ENCODE measurements around the gene ARPC2. TPM values are rescaled to one million over a fixed set of nuclear protein-coding genes. Genes with fewer than 3 reads are reported as not detected.

ARPC2 gene
- total RNA-seq, 2 donors from 2014 or later, result 243 to 247 TPM

GRCh38 chr2:218229239-218229638 lies 12.2 kb downstream of the ARPC2 start:
- Histone ChIP-seq H3K27ac (ENCODE audit: low read depth, low read length) (no peak overlapping the region), H3K9ac (ENCODE audit: extremely low read depth, low read length, poor library complexity, severe bottlenecking) (no peak overlapping the region), H3K27me3 (ENCODE audit: control insufficient read depth, insufficient read depth, low read length, poor library complexity, severe bottlenecking) (no peaks in the 10 kb centered on the region), H3K36me3 (ENCODE audit: control insufficient read depth, insufficient read depth, low read length) (peaks cover 94% of the 10 kb centered on the region), H3K9me3 (ENCODE audit: control insufficient read depth, low read length) (peaks cover 9% of the 10 kb centered on the region), H3K4me1 (ENCODE audit: control insufficient read depth, insufficient read depth, low read length) (peaks cover 4% of the 10 kb centered on the region), H3K4me3 (ENCODE audit: low read length) (no peak overlapping the region)
- Mint-ChIP-seq H3K4me1 (peaks cover 5% of the 10 kb centered on the region), H3K27ac (no peak overlapping the region), H3K27me3 (ENCODE audit: insufficient read depth) (no peaks in the 10 kb centered on the region), H3K9me3 (no peaks in the 10 kb centered on the region), H3K4me3 (no peak overlapping the region), H3K36me3 (ENCODE audit: low read depth) (peaks cover 75% of the 10 kb centered on the region)
- WGBS, 2 experiments (ENCODE audit: insufficient coverage in 1 of 2, insufficient read length in 1 of 2), result 99 to 100% methylated on average over 2 to 3 of the region's 3 CpGs
- TF ChIP-seq, protein P1, sequence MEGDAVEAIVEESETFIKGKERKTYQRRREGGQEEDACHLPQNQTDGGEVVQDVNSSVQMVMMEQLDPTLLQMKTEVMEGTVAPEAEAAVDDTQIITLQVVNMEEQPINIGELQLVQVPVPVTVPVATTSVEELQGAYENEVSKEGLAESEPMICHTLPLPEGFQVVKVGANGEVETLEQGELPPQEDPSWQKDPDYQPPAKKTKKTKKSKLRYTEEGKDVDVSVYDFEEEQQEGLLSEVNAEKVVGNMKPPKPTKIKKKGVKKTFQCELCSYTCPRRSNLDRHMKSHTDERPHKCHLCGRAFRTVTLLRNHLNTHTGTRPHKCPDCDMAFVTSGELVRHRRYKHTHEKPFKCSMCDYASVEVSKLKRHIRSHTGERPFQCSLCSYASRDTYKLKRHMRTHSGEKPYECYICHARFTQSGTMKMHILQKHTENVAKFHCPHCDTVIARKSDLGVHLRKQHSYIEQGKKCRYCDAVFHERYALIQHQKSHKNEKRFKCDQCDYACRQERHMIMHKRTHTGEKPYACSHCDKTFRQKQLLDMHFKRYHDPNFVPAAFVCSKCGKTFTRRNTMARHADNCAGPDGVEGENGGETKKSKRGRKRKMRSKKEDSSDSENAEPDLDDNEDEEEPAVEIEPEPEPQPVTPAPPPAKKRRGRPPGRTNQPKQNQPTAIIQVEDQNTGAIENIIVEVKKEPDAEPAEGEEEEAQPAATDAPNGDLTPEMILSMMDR (conservative IDR thresholded peaks at IDR 0.05), result no peak
- DNase-seq, result no peak

- no peaks in the 10 kb centered on the region for H3K9me3 Mint-ChIP-seq
- no peak overlapping the region for H3K27ac Mint-ChIP-seq
- H3K27me3 Mint-ChIP-seq (ENCODE audit: insufficient read depth), result no peaks in the 10 kb centered on the region
- Histone ChIP-seq H3K36me3 (ENCODE audit: control insufficient read depth, insufficient read depth, low read length) (peaks cover 94% of the 10 kb centered on the region), H3K4me3 (ENCODE audit: low read length) (no peak overlapping the region), H3K27ac (ENCODE audit: low read depth, low read length) (no peak overlapping the region), H3K27me3 (ENCODE audit: control insufficient read depth, insufficient read depth, low read length, poor library complexity, severe bottlenecking) (no peaks in the 10 kb centered on the region), H3K9me3 (ENCODE audit: control insufficient read depth, low read length) (peaks cover 9% of the 10 kb centered on the region), H3K4me1 (ENCODE audit: control insufficient read depth, insufficient read depth, low read length) (peaks cover 4% of the 10 kb centered on the region), H3K9ac (ENCODE audit: extremely low read depth, low read length, poor library complexity, severe bottlenecking) (no peak overlapping the region)
- peaks cover 3% of the 10 kb centered on the region for H3K4me1 Mint-ChIP-seq
- H3K36me3 Mint-ChIP-seq (ENCODE audit: low read depth), result peaks cover 76% of the 10 kb centered on the region
- TF ChIP-seq, protein P1 (conservative IDR thresholded peaks at IDR 0.05), result no peak
- no peak for DNase-seq
- WGBS, 2 experiments (ENCODE audit: insufficient coverage in 1 of 2, insufficient read length in 1 of 2), result 86 to 95% methylated on average over 3 to 4 of the region's 4 CpGs
- no peak overlapping the region for H3K4me3 Mint-ChIP-seq
Observed at GRCh38 chr2:218229851-218230250, 12.9 kb downstream of the ARPC2 start.

DNA sequence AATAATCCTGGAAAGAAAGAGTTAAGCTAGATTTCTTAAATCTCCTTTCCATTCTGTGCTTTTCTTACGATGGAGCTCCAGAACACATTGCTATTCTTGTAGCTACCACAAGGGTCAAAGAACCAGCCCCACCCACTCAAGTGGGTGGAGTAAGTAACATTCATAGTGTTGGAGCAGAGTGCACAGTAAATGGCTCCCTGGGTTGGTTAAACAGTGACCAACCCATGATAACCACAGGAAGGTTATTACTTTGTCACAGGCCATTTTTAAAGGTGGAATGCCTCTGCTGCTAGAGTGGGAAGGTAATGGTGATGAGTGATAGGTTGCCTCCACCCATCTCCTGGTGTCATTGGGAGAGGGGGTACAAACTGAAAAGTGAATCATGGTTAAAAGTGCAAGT lies 13.9 kb downstream of the ARPC2 start:
- H3K4me1 Mint-ChIP-seq, result peaks cover 3% of the 10 kb centered on the region
- H3K27me3 Mint-ChIP-seq (ENCODE audit: insufficient read depth), result no peaks in the 10 kb centered on the region
- Histone ChIP-seq H3K27me3 (ENCODE audit: control insufficient read depth, insufficient read depth, low read length, poor library complexity, severe bottlenecking) (no peaks in the 10 kb centered on the region), H3K4me1 (ENCODE audit: control insufficient read depth, insufficient read depth, low read length) (peaks cover 4% of the 10 kb centered on the region), H3K9me3 (ENCODE audit: control insufficient read depth, low read length) (peaks cover 9% of the 10 kb centered on the region), H3K36me3 (ENCODE audit: control insufficient read depth, insufficient read depth, low read length) (peaks cover 94% of the 10 kb centered on the region), H3K4me3 (ENCODE audit: low read length) (no peak overlapping the region), H3K9ac (ENCODE audit: extremely low read depth, low read length, poor library complexity, severe bottlenecking) (no peak overlapping the region), H3K27ac (ENCODE audit: low read depth, low read length) (no peak overlapping the region)
- DNase-seq, result no peak
- TF ChIP-seq, protein P1 (conservative IDR thresholded peaks at IDR 0.05), result peak; percentile 55
- H3K4me3 Mint-ChIP-seq, result no peak overlapping the region
- no peaks in the 10 kb centered on the region for H3K9me3 Mint-ChIP-seq
- no peak overlapping the region for H3K27ac Mint-ChIP-seq
- WGBS, 2 experiments (ENCODE audit: insufficient coverage in 1 of 2, insufficient read length in 1 of 2), result 89% methylated on average over 1 of the region's 1 CpG; no CpG with 5 or more reads in 1 of the 2 experiments
- H3K36me3 Mint-ChIP-seq (ENCODE audit: low read depth), result peaks cover 78% of the 10 kb centered on the region

All from endodermal cell (in vitro differentiated cells).